ENCODE measurements around the gene AK6. TPM values are rescaled to one million over a fixed set of nuclear protein-coding genes. Genes with fewer than 3 reads are reported as not detected.

Gene AK6
- total RNA-seq, 4 donors from 2014 or later: 22.3 to 64.2 (median 30.7) TPM

DNA sequence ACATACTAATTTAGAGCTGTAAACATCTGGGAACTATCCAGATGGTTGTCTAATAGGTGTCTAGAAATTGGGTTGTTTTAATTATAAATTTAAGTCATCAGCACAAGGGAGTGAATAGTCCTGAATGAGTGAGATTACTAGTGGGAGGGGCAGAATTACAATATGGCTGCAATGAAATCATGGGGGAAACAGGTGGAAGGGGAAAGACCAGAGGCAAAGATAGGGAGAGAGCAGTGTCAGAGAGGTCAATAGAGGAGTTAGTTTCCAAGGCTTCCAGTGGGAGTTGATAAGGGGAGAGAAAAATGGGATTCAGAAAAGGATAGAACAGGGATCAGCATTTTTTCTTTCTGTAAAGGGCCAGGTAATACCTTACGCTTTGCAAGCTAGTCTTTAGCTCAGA, 8.9 kb downstream of the AK6 start:
- TF ChIP-seq, protein P1, sequence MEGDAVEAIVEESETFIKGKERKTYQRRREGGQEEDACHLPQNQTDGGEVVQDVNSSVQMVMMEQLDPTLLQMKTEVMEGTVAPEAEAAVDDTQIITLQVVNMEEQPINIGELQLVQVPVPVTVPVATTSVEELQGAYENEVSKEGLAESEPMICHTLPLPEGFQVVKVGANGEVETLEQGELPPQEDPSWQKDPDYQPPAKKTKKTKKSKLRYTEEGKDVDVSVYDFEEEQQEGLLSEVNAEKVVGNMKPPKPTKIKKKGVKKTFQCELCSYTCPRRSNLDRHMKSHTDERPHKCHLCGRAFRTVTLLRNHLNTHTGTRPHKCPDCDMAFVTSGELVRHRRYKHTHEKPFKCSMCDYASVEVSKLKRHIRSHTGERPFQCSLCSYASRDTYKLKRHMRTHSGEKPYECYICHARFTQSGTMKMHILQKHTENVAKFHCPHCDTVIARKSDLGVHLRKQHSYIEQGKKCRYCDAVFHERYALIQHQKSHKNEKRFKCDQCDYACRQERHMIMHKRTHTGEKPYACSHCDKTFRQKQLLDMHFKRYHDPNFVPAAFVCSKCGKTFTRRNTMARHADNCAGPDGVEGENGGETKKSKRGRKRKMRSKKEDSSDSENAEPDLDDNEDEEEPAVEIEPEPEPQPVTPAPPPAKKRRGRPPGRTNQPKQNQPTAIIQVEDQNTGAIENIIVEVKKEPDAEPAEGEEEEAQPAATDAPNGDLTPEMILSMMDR (IDR thresholded peaks at IDR 0.05; ENCODE audit: low read depth): no peak

DNA sequence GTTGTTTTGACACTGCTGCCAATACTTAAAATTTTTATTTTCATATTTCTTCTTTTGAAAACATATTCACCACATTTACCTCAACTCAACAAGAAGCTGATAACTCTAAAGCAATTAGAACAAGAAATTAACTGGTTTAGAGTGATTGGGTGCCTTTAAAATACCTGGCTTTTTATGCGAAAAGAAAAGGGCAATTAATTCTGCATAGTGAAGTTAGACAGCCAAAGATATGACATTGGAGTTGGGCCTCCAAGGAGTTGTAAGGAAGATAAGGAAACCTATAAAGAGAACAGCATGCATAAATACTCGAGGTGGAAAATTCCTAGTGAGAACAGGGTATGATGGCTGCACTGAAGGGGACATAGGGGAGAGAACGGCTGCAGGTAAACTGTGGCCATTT, 9.6 kb downstream of the AK6 start:
- TF ChIP-seq, protein P1 (IDR thresholded peaks at IDR 0.05; ENCODE audit: low read depth): no peak

DNA sequence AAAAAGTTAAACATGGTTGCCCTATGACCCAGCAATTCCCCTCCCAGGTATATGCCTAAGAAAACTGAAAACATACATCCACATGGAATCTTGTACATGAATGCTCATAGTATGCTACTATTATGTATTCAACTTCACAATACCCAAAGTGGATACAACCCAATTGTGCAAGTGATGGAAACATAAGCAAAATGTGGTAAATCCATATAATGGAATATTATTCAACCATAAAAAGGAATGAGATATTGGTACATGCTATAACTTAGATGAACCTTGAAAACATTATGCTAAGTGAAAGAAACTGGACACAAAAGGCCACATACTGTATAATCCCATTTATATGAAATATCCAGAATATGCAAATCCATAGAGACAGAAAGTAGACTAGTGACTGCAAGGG, 18.7 kb downstream of the AK6 start:
- TF ChIP-seq, protein P1 (IDR thresholded peaks at IDR 0.05; ENCODE audit: low read depth): no peak

DNA sequence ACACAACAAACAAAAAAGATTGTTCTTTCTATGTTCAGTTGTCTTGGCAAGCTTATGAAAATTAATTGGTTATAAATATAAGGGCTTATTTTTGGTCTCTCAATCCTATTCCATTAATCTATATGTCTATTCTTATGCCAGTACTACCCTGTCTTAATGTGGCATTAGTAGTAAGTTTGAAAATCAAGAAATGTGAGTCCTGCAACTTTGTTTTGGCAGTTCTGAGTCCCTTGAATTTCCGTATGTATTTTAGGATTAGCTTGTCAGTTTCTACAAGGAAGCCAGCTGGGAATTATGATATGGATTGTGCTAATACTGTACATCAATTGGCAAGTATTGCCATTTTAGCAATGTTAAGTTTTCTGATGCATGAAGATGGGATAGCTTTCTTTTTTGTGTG, 26.2 kb downstream of the AK6 start:
- TF ChIP-seq, protein P1 (IDR thresholded peaks at IDR 0.05; ENCODE audit: low read depth): no peak

DNA sequence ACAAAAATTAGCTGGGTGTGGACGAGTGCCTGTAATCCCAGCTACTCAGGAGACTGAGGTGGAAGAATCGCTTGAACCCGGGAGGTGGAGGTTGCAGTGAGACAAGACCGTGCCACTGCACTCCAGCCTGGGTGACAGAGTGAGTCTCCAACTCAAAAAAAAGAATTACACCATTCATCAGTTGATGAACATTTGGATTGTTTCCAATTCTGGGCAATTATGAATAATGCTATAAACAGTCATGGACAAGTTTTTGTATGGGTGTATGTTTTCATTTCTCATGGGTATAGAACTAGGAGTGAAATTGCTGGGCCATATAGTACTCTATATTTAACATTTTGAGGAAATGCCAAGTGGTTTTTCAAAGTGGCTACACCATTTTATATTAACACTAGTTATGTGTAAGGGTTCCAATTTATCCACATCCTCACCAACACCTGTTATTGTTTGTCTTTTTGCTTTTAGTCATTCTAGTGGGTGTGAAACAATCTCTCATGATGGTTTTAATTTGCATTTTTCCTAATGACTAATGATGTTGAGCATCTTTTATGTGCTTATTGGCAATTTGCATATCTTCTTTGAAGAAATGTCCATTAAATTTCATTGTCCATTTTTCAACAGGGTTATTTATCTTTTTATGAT, 27.7 kb downstream of the AK6 start:
- TF ChIP-seq, protein P1 (IDR thresholded peaks at IDR 0.05; ENCODE audit: low read depth): no peak

DNA sequence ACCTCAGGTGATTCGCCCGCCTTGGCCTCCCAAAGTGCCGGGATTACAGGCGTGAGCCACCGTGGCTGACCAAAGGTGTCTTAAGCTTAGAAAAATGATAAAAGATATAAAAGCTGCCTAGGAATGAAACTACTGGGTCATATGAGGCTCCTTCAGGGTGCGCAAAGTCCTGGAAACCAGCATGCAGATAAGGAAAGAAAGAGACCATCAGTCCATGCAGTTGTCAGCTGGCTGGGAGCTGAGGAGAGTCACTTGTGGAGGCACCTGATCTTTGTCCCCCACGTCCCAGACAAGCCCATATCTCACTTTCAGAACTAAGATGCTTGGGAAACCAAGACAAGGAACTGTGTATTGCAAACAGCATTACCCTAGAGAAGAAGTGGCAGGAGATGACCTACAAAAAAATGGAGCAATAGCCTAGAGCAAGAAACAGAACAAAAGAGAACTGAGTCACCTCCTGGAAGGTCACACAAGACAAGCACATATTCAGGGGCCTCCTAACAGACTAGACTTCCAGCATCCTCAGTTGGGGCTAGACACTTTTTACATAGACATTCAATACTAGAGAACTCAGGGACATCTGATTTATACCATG, 33.9 kb downstream of the AK6 start:
- TF ChIP-seq, protein P1 (IDR thresholded peaks at IDR 0.05; ENCODE audit: low read depth): no peak

DNA sequence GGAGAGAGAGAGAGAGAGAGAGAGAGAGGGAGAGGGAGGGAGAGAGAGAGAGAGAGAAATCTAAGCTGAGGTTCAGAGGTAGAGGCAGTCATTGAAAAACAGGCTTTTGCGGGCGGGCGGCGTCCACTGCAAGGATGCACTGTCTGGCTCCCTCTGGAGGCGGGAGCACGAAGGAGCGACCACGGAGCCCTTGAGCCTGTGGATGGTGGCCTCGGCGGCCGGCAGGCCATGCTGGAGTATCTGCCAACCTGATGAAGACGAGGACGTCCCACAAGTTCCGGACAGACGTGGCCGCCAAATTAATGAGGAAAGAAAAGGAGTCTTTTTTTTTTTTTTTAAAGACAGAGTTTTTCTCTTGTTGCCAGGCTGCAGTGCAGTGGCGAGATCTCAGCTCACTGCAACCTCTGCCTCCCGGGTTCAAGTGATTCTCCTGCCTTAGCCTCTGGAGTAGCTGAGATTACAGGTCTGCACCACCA, 34.5 kb downstream of the AK6 start:
- TF ChIP-seq, protein P1 (IDR thresholded peaks at IDR 0.05; ENCODE audit: low read depth): no peak

Measured in subcutaneous adipose tissue (tissue), 4 donors.